Endothelial cell of umbilical vein (primary cell): ENCODE measurements around the gene ESPNL.

Experiments used
- EZH2 ChIP-seq: IDR thresholded peaks from 2 replicates; pipeline ENCODE4 v1.6.1; 2012; ENCODE audit warnings: borderline replicate concordance, low read depth, mild to moderate bottlenecking, moderate library complexity, low read length, inconsistent platforms; ENCODE audit not compliant: severe bottlenecking
- MAX ChIP-seq: IDR thresholded peaks from 2 replicates; pipeline ENCODE4 v1.6.1; 2011; ENCODE audit not compliant: insufficient read depth, insufficient read length
- POLR2A ChIP-seq: IDR thresholded peaks from 2 replicates; pipeline ENCODE4 v1.6.1; 2012; ENCODE audit warnings: low read depth, mild to moderate bottlenecking, control low read depth, low read length
- POLR2AphosphoS5 ChIP-seq: IDR thresholded peaks from 2 replicates; pipeline ENCODE4 v1.6.1; 2012; ENCODE audit warnings: low read depth, mild to moderate bottlenecking, control low read depth, low read length, moderate library complexity; ENCODE audit not compliant: insufficient read depth
- TF ChIP-seq, protein P1 (sequence below), 2 donors: IDR thresholded peaks; 1 replicate in 1 of 2; 2 replicates in 1 of 2; pipeline ENCODE4 v1.5.1; 2011; ENCODE audit warnings: low read length in 2 of 2, mild to moderate bottlenecking in 2 of 2, moderate library complexity in 2 of 2, control low read depth in 1 of 2, inconsistent platforms in 1 of 2, low read depth in 1 of 2; ENCODE audit not compliant: insufficient read depth in 1 of 2; ENCODE audit errors: extremely low read depth in 1 of 2

- no peak for TF ChIP-seq POLR2A
- TF ChIP-seq POLR2AphosphoS5 = no peak
- TF ChIP-seq, protein P1, sequence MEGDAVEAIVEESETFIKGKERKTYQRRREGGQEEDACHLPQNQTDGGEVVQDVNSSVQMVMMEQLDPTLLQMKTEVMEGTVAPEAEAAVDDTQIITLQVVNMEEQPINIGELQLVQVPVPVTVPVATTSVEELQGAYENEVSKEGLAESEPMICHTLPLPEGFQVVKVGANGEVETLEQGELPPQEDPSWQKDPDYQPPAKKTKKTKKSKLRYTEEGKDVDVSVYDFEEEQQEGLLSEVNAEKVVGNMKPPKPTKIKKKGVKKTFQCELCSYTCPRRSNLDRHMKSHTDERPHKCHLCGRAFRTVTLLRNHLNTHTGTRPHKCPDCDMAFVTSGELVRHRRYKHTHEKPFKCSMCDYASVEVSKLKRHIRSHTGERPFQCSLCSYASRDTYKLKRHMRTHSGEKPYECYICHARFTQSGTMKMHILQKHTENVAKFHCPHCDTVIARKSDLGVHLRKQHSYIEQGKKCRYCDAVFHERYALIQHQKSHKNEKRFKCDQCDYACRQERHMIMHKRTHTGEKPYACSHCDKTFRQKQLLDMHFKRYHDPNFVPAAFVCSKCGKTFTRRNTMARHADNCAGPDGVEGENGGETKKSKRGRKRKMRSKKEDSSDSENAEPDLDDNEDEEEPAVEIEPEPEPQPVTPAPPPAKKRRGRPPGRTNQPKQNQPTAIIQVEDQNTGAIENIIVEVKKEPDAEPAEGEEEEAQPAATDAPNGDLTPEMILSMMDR (IDR thresholded peaks at IDR 0.05; ENCODE audit: extremely low read depth in 1 of 2, insufficient read depth in 1 of 2, low read depth in 1 of 2, low read length in 2 of 2) = no peak
- no peak for TF ChIP-seq EZH2
- TF ChIP-seq MAX = no peak
Measured at GRCh38 chr2:238166391-238167343, 66.5 kb downstream of the ESPNL start.
